K562 (cell line): ENCODE results near the gene HIPK2. TPM values are rescaled to one million over a fixed set of nuclear protein-coding genes. Genes with fewer than 3 reads are reported as not detected.

ENCODE experiments used
- BACH1 ChIP-seq: fragments of 200-800 bp; sonication (Bioruptor generic); IDR thresholded peaks from 2 replicates; pipeline ENCODE4 v1.6.1; 2016; ENCODE audit warnings: missing genetic modification characterization, missing compliant biosample characterization
- DNMT1 ChIP-seq: fragments of 450-650 bp; IDR thresholded peaks from 2 replicates; pipeline ENCODE4 v1.6.1; 2016; ENCODE audit warnings: antibody characterized with exemption, mild to moderate bottlenecking
- ELF4 ChIP-seq: fragments of 450-650 bp; formaldehyde crosslinking; IDR thresholded peaks from 2 replicates; pipeline ENCODE4 v1.4.0; 2022; ENCODE audit warnings: missing genetic modification characterization
- FOXM1 ChIP-seq, 2 experiments: fragments of 450-650 bp in 1 of 2; sonication (generic) in 1 of 2; formaldehyde crosslinking in 1 of 2; IDR thresholded peaks; 2 replicates each; pipeline versions ENCODE4 v1.6.1 to v1.9.0; 2017 to 2022; ENCODE audit warnings: low read depth in 2 of 2, mild to moderate bottlenecking in 2 of 2, missing genetic modification reagents in 1 of 2, moderate library complexity in 1 of 2
- FOXP4 ChIP-seq: sonication (generic); formaldehyde crosslinking; IDR thresholded peaks from 2 replicates; pipeline ENCODE4 v1.8.0; 2022; ENCODE audit warnings: mild to moderate bottlenecking, missing genetic modification reagents, borderline replicate concordance
- HNRNPK ChIP-seq: fragments of 200-400 bp; formaldehyde crosslinking; IDR thresholded peaks from one replicate; pipeline ENCODE4 v1.6.1; 2018; ENCODE audit warnings: mild to moderate bottlenecking, low read depth, low read length; ENCODE audit not compliant: poor library complexity, severe bottlenecking
- JUN ChIP-seq, 2 experiments: sonication (generic) in 1 of 2; formaldehyde crosslinking in 1 of 2; IDR thresholded peaks; 2 replicates each; pipeline versions ENCODE4 v1.6.1 to v1.8.0; 2012 to 2022; ENCODE audit warnings: borderline replicate concordance in 2 of 2, mild to moderate bottlenecking in 2 of 2, improper control_type of control experiment in 1 of 2, low read depth in 1 of 2, low read length in 1 of 2, missing genetic modification reagents in 1 of 2
- MAFK ChIP-seq: IDR thresholded peaks from 2 replicates; pipeline ENCODE4 v1.6.1; 2011; ENCODE audit warnings: low read length, improper control_type of control experiment
- MITF ChIP-seq: IDR thresholded peaks from 2 replicates; pipeline ENCODE4 v1.6.1; 2014; ENCODE audit warnings: antibody characterized with exemption
- MTA3 ChIP-seq: fragments of 450-650 bp; formaldehyde crosslinking; IDR thresholded peaks from 2 replicates; pipeline ENCODE4 v1.6.1; 2017; ENCODE audit warnings: mild to moderate bottlenecking, borderline replicate concordance
- NFIX ChIP-seq: fragments of 250-450 bp; sonication (Bioruptor Pico); IDR thresholded peaks from 2 replicates; pipeline ENCODE4 v1.4.0; 2020; ENCODE audit warnings: low read depth, mild to moderate bottlenecking, moderate library complexity
- PCBP2 ChIP-seq: fragments of 200-400 bp; formaldehyde crosslinking; IDR thresholded peaks from 2 replicates; pipeline ENCODE4 v1.6.1; 2018; ENCODE audit warnings: low read length, low read depth, mild to moderate bottlenecking, moderate library complexity; ENCODE audit not compliant: poor library complexity, severe bottlenecking
- PKNOX1 ChIP-seq: fragments of 450-650 bp; IDR thresholded peaks from 2 replicates; pipeline ENCODE4 v1.6.1; 2016
- SRSF9 ChIP-seq: fragments of 200-400 bp; formaldehyde crosslinking; IDR thresholded peaks from 2 replicates; pipeline ENCODE4 v1.6.1; 2017; ENCODE audit warnings: low read depth, low read length, borderline replicate concordance
- TAL1 ChIP-seq: fragments of 450-650 bp; IDR thresholded peaks from 2 replicates; pipeline ENCODE4 v1.6.1; 2016; ENCODE audit warnings: mild to moderate bottlenecking
- TCF3 ChIP-seq: sonication (generic); formaldehyde crosslinking; IDR thresholded peaks from 2 replicates; pipeline ENCODE4 v1.4.0; 2020; ENCODE audit warnings: mild to moderate bottlenecking, missing genetic modification reagents
- ZC3H11A ChIP-seq: IDR thresholded peaks from 2 replicates; pipeline ENCODE4 v1.6.1; 2012; ENCODE audit warnings: low read depth, low read length, improper control_type of control experiment
- ZNF134 ChIP-seq: fragments of 250-450 bp; sonication (Bioruptor Pico); conservative IDR thresholded peaks from 2 replicates; pipeline ENCODE4 v1.4.0; 2020
- ZNF143 ChIP-seq: sonication (generic); formaldehyde crosslinking; IDR thresholded peaks from 2 replicates; pipeline ENCODE4 v1.9.0; 2022; ENCODE audit warnings: mild to moderate bottlenecking, missing genetic modification reagents
- ZNF146 ChIP-seq: IDR thresholded peaks from one replicate; pipeline ENCODE4 v1.6.1; 2018; ENCODE audit warnings: missing compliant biosample characterization; ENCODE audit not compliant: unreplicated experiment
- ZNF274 ChIP-seq: IDR thresholded peaks from 2 replicates; pipeline ENCODE4 v1.6.1; 2011; ENCODE audit warnings: low read depth, mild to moderate bottlenecking, low read length, moderate library complexity, borderline replicate concordance
- ZNF57 ChIP-seq: fragments of 450-650 bp; formaldehyde crosslinking; IDR thresholded peaks from 2 replicates; pipeline ENCODE4 v1.4.0; 2020; ENCODE audit warnings: mild to moderate bottlenecking, moderate library complexity
- ZNF780A ChIP-seq: fragments of 250-450 bp; sonication (Bioruptor Pico); IDR thresholded peaks from 2 replicates; pipeline ENCODE4 v1.5.0; 2021; ENCODE audit warnings: mild to moderate bottlenecking
- ZNF79 ChIP-seq: fragments of 250-450 bp; sonication (Bioruptor Pico); IDR thresholded peaks from 2 replicates; pipeline ENCODE4 v1.4.0; 2020; ENCODE audit warnings: low read depth, mild to moderate bottlenecking, moderate library complexity
- polyA plus RNA-seq, 8 experiments: library from polyadenylated mRNA; depleted of rRNA in 4 of 8; stranded (reverse) in 5 of 8; unstranded in 3 of 8; fragments of >200 nt; fragmentation: Nextera tagmentation in 2 of 8; fragmentation: Illumina TruSeq in 1 of 8; extraction: Ambion mirVana in 2 of 8; extraction: Trizol in 1 of 8; gene quantifications; 2 replicates each; pipeline versions ENCODE4 v1.2.1 to v1.2.3, GENCODE V29; 2011 to 2014; ENCODE audit warnings: inconsistent platforms in 1 of 8, missing spikeins in 1 of 8
- total RNA-seq, 7 experiments: library from RNA; depleted of rRNA in 6 of 7; stranded (reverse); fragments of >200 nt in 6 of 7; fragmentation: Illumina TruSeq in 2 of 7; extraction: Trizol in 2 of 7; gene quantifications; 2 replicates each; pipeline versions ENCODE4 v1.2.1 to v1.2.3, GENCODE V29; 2011 to 2021; ENCODE audit warnings: low replicate concordance in 1 of 7

Gene HIPK2
- total and polyA plus RNA-seq, 9 of the 15 experiments (the other 6 are each of a cell fraction or from before 2014, with no cell fraction given), result 0.69 to 19.8 (median 5.1) TPM

GRCh38 chr7:139777948-139778841 lies at the start of gene HIPK2 (continued):
- TF ChIP-seq PKNOX1 (no peak), ZNF79 (no peak), TAL1 (no peak), JUN (IDR thresholded peaks at IDR 0.05; ENCODE audit: borderline replicate concordance, low read depth, low read length) (no peak), JUN (CRISPR knock-in tag; IDR thresholded peaks at IDR 0.05; ENCODE audit: borderline replicate concordance) (no peak; the same call in 1 of the 2 replicates), TCF3 (CRISPR knock-in tag) (no peak), BACH1 (no peak), ZNF143 (CRISPR knock-in tag) (no peak), SRSF9 (no peak), FOXM1 (IDR thresholded peaks at IDR 0.05; ENCODE audit: low read depth) (no peak), FOXM1 (CRISPR knock-in tag; IDR thresholded peaks at IDR 0.05; ENCODE audit: low read depth) (no peak), HNRNPK (no peak), DNMT1 (no peak), ZNF274 (no peak), ZC3H11A (no peak), MAFK (no peak), NFIX (CRISPR knock-in tag) (no peak), MITF (no peak), ZNF146 (no peak), ZNF134 (CRISPR knock-in tag) (no peak), PCBP2 (no peak), MTA3 (peak; percentile 51; the same call in 1 of the 2 replicates), FOXP4 (0 out of 2 replicates have a peak, but pooled peaks have one; percentile 12), ZNF780A (CRISPR knock-in tag) (no peak), ELF4 (CRISPR knock-in tag) (no peak), ZNF57 (CRISPR knock-in tag) (no peak)
